GM18909 (cell line): Measurements from ENCODE around the gene LRMDA.

Experiments
- ATAC-seq: cut with Tn5 transposase; IDR thresholded peaks from one replicate; pipeline ENCODE4 v1.9.1; 2021; ENCODE audit warnings: mild to moderate bottlenecking; ENCODE audit not compliant: unreplicated experiment, poor library complexity

The LRMDA gene

GRCh38 chr10:75951627-75952026 is 520.2 kb downstream of the LRMDA start:
- no peak for ATAC-seq

- ATAC-seq, result no peak
These were observed 520.7 kb downstream of the LRMDA start for GRCh38 chr10:75952093-75952492.

- ATAC-seq, result no peak
These were observed 523.1 kb downstream of the LRMDA start for GRCh38 chr10:75954486-75954885.

- no peak for ATAC-seq
These were observed 524.6 kb downstream of the LRMDA start for GRCh38 chr10:75955973-75956502.

GRCh38 chr10:75956624-75957023 is 525.2 kb downstream of the LRMDA start:
- ATAC-seq, result no peak

GRCh38 chr10:75957314-75958120 is 526.1 kb downstream of the LRMDA start:
- no peak for ATAC-seq

GRCh38 chr10:75959209-75959608 is 527.8 kb downstream of the LRMDA start:
- ATAC-seq, result no peak

- ATAC-seq, result no peak
These were observed 528.5 kb downstream of the LRMDA start for GRCh38 chr10:75959912-75960311.

GRCh38 chr10:75962395-75963061 is 531.1 kb downstream of the LRMDA start:
- no peak for ATAC-seq

GRCh38 chr10:75967491-75967890 is 536.1 kb downstream of the LRMDA start:
- ATAC-seq, result no peak

GRCh38 chr10:75969031-75969430 is 537.6 kb downstream of the LRMDA start:
- no peak for ATAC-seq

GRCh38 chr10:75971402-75972211 is 540.2 kb downstream of the LRMDA start:
- ATAC-seq, result no peak

GRCh38 chr10:75972491-75973276 is 541.3 kb downstream of the LRMDA start:
- ATAC-seq, result no peak

- no peak for ATAC-seq
These were observed 542.7 kb downstream of the LRMDA start for GRCh38 chr10:75974080-75974479.

GRCh38 chr10:75976681-75977080 is 545.3 kb downstream of the LRMDA start:
- ATAC-seq, result no peak

- ATAC-seq, result no peak
These were observed 545.7 kb downstream of the LRMDA start for GRCh38 chr10:75977139-75977538.

GRCh38 chr10:75978213-75978612 is 546.8 kb downstream of the LRMDA start:
- no peak for ATAC-seq

- no peak for ATAC-seq
These were observed 549.1 kb downstream of the LRMDA start for GRCh38 chr10:75980419-75981002.

- ATAC-seq, result no peak
These were observed 551.4 kb downstream of the LRMDA start for GRCh38 chr10:75982611-75983369.
